Upper lobe of right lung (tissue), 1 donor: ENCODE measurements around the gene SOAT2. TPM values are rescaled to one million over a fixed set of nuclear protein-coding genes. Genes with fewer than 3 reads are reported as not detected.

Source experiments
- ATAC-seq: fragments of 200-7000 bp; cut with Tn5 transposase; one replicate; pipeline ENCODE4 v1.9.1; 2020; ENCODE audit warnings: mild to moderate bottlenecking, moderate library complexity
- DNase-seq: peaks from one replicate; pipeline ENCODE4 v3.0.0-alpha.2; 2020
- H3K27ac ChIP-seq: fragments of 200-600 bp; one replicate; pipeline ENCODE4 v1.8.0; 2022
- H3K27me3 ChIP-seq: fragments of 200-600 bp; one replicate; pipeline ENCODE4 v1.8.0; 2022; ENCODE audit warnings: mild to moderate bottlenecking
- H3K36me3 ChIP-seq: fragments of 200-600 bp; one replicate; pipeline ENCODE4 v1.8.0; 2022
- H3K4me1 ChIP-seq: fragments of 200-600 bp; one replicate; pipeline ENCODE4 v1.8.0; 2022
- H3K4me3 ChIP-seq: fragments of 200-600 bp; one replicate; pipeline ENCODE4 v1.8.0; 2022; ENCODE audit warnings: mild to moderate bottlenecking
- H3K9me3 ChIP-seq: fragments of 200-600 bp; one replicate; pipeline ENCODE4 v1.8.0; 2022
- intact Hi-C: fragments of 100-400 bp; cut with DNase I; formaldehyde crosslinking; loops from one replicate; pipeline ENCODE4 v1.11.0; 2022
- total RNA-seq: library from RNA; stranded (reverse); fragmentation: NEBNext Ultra II Directional; extraction: Animal tissue kit (Norgen Biotek cat#: 25700); gene quantifications from one replicate; pipeline ENCODE4 v1.2.1, GENCODE V29; 2021
- TF ChIP-seq, protein P1 (sequence below): fragments of 200-600 bp; IDR thresholded peaks from one replicate; pipeline ENCODE4 v1.8.0; 2022; ENCODE audit warnings: antibody characterized with exemption
- donor health status: DM: no; HTN: yes; CAD: no; lungs with severe emphysema.

Gene SOAT2
- total RNA-seq, 1 donor from 2014 or later = not detected

DNA sequence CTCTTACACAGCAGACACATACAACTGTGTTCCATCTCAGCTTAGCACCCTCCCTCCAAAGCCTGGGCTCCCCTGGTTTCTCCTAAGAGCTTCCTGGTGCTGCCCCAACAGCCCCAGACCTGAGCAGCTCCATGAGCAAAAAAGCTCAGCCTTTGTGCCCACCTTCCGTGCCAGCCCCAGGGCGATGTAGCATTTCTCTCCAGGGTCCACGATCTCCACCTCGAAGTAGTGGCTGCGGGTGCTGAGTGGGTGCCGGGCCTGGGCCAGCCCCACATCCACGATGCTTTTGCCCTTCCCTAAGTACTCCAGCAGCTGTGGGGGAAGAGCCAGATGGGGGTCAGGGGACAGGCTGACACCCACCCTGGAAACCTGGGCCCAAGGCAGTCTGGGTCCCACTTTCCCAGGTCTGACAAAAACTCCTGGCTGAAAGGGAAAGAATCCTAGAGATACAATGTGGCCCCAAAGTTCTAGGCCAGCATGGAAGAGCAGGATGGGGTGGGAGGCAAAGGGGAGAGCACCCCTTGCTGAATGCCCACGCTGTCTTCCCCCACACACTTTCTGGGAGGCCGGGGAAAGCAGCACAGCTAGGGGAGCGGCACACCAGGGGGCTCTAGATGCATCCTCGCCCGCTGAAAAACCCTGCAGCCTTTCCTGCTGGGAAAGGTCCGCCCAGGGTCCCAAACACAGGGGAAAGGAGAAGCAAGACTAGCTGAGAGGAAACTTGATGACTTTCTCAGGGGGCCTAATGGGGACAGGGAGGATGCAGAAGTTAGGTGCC lies 35.1 kb upstream of the SOAT2 start:
- DNase-seq = no peak
- Histone ChIP-seq H3K27ac (no peak overlapping the region), H3K4me3 (no peak overlapping the region), H3K36me3 (peaks cover 31% of the 10 kb centered on the region), H3K27me3 (no peaks in the 10 kb centered on the region), H3K4me1 (peaks cover 46% of the 10 kb centered on the region), H3K9me3 (no peaks in the 10 kb centered on the region)
- TF ChIP-seq, protein P1, sequence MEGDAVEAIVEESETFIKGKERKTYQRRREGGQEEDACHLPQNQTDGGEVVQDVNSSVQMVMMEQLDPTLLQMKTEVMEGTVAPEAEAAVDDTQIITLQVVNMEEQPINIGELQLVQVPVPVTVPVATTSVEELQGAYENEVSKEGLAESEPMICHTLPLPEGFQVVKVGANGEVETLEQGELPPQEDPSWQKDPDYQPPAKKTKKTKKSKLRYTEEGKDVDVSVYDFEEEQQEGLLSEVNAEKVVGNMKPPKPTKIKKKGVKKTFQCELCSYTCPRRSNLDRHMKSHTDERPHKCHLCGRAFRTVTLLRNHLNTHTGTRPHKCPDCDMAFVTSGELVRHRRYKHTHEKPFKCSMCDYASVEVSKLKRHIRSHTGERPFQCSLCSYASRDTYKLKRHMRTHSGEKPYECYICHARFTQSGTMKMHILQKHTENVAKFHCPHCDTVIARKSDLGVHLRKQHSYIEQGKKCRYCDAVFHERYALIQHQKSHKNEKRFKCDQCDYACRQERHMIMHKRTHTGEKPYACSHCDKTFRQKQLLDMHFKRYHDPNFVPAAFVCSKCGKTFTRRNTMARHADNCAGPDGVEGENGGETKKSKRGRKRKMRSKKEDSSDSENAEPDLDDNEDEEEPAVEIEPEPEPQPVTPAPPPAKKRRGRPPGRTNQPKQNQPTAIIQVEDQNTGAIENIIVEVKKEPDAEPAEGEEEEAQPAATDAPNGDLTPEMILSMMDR = no peak
- intact Hi-C loops = loop anchor here (5.0 kb wide), 1 partner anchor 34 kb away; the partner anchor contains the start of gene SOAT2
- ATAC-seq = no peak

DNA sequence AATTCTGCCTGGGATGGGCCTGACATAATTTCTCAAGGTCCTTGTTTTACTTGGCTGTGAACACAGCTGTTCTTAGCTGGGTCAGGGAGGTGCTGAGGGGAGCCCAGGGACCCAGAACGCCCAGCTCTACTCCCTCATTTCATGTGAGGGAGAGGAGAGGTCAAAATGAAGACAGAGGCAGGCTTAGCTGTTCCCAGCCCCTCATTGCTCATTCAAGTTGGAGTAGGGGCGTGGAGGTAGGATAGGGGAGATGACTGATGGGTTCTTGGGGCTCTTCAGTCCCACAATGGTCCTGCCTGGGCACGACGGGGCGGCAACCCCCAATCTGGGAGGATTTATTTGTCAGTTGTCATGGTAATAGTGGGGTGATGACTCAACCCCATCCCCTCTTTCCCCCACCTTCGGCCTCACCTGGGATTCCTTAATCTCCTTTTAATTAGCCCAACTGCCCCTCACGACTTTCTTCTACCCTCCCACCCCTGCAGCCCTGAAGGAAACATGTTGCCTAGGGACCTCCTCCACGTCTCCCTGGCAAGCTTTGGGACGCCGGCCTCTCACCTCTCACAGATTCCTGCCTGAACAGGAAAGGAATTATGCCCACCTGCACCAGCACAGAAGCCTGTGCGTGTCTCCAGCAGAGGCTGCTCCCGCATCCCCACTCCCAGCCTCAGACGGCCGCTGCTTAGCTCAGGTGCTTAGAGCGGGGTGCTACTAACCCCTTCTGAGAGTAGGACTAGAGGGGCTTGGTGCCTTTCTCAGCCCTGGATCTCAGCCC lies 34.3 kb upstream of the SOAT2 start:
- intact Hi-C loops = loop anchor here (5.0 kb wide), 1 partner anchor 33 kb away; the partner anchor contains the start of gene SOAT2
- DNase-seq (peak; percentile 51), ATAC-seq (no peak)
- no peaks in the 10 kb centered on the region for H3K27me3 ChIP-seq
- no peak overlapping the region for H3K4me3 ChIP-seq
- peaks cover 43% of the 10 kb centered on the region for H3K4me1 ChIP-seq
- no peaks in the 10 kb centered on the region for H3K9me3 ChIP-seq
- H3K36me3 ChIP-seq = peaks cover 23% of the 10 kb centered on the region
- TF ChIP-seq, protein P1 = no peak
- no peak overlapping the region for H3K27ac ChIP-seq

DNA sequence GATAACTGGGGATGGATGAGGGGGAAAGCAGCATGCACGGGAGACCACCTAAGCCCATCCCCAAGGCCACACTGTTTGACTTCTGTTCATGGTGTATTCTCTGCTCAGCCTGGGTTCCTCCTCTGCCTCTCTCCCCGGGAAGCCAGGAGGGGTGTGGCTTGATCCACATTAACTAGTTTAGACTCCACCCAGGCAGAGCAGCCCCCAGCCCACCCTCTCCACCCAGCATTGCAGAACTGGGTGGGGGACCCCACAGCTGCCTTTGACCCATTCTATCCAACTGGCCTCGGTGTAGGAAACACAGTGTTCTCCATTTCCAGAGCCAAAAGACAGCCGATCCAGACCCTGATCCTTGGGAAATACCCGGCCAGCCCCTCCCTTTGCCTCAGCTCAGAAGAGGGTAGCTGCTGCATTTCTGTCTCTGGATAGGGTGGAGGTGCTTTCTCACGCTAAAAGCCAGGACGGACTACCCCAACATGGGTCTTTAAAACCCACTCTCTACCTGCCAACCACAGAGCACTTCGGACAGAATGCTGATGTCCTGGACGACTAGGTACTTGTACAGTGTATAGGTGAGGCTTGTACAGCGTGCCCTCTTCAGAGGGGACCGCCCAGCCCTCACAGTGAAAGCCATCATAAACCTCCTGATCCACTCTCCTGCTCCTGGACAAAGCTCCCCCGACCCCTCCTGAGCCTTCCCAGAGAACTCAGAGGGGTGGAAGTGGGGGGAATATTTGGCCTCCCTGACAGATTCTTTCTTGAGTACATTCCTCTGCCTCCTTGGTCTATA lies 33.5 kb upstream of the SOAT2 start:
- H3K36me3 ChIP-seq = peaks cover 25% of the 10 kb centered on the region
- no peaks in the 10 kb centered on the region for H3K27me3 ChIP-seq
- intact Hi-C loops = loop anchor here (5.0 kb wide), 1 partner anchor 32 kb away; the partner anchor contains the start of gene SOAT2
- H3K4me3 ChIP-seq = no peak overlapping the region
- DNase-seq = peak; percentile 52
- TF ChIP-seq, protein P1 = no peak
- no peak overlapping the region for H3K27ac ChIP-seq
- no peaks in the 10 kb centered on the region for H3K9me3 ChIP-seq
- peaks cover 46% of the 10 kb centered on the region for H3K4me1 ChIP-seq
- no peak for ATAC-seq

DNA sequence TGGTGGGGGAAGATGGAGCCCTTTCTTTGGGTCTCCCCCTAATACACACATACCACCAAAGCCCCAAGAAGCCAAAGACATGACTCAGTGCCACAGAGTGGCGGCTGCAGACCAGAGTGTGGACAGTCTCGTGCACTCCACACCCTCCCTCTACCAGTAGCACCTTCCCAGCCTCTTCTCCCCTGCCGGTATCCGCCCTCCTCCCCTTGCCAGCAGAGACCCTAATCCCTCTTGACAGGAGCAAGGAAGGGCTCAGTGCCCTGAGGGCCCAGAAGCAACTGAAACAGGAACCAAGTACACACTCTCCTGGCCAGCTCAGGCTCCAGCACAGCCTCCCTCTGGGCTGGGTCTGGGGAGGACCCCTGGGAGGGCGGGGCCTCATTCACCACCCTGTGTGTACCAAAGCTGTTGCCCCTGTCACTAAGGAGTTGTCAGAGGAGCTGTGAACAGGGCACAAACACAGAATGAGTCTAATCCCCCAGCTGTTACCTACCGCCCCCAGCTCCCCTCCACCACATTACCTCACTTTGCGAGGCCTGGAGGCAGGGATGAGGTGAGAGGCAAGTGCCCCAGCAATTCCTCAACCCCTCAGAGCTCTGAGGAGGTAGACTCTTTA lies 32.3 kb upstream of the SOAT2 start:
- H3K36me3 ChIP-seq = peaks cover 28% of the 10 kb centered on the region
- H3K27ac ChIP-seq = no peak overlapping the region
- intact Hi-C loops = no loop called here
- no peak overlapping the region for H3K4me3 ChIP-seq
- DNase-seq (peak; percentile 59), ATAC-seq (no peak)
- peaks cover 46% of the 10 kb centered on the region for H3K4me1 ChIP-seq
- TF ChIP-seq, protein P1 = no peak
- H3K27me3 ChIP-seq = no peaks in the 10 kb centered on the region
- no peaks in the 10 kb centered on the region for H3K9me3 ChIP-seq
